ENCODE measurements around the gene ERCC3. TPM values are rescaled to one million over a fixed set of nuclear protein-coding genes. Genes with fewer than 3 reads are reported as not detected.

The ERCC3 gene
- polyA plus RNA-seq (2012; rRNA removed): 84.8 and 101 TPM in 2 replicates
- 56.6 and 61.8 TPM in 2 replicates for polyA plus RNA-seq (2012; cell fraction: cytosol; rRNA removed)
- 320 and 338 TPM in 2 replicates for polyA plus RNA-seq (2012; cell fraction: nucleus; rRNA removed)

DNA sequence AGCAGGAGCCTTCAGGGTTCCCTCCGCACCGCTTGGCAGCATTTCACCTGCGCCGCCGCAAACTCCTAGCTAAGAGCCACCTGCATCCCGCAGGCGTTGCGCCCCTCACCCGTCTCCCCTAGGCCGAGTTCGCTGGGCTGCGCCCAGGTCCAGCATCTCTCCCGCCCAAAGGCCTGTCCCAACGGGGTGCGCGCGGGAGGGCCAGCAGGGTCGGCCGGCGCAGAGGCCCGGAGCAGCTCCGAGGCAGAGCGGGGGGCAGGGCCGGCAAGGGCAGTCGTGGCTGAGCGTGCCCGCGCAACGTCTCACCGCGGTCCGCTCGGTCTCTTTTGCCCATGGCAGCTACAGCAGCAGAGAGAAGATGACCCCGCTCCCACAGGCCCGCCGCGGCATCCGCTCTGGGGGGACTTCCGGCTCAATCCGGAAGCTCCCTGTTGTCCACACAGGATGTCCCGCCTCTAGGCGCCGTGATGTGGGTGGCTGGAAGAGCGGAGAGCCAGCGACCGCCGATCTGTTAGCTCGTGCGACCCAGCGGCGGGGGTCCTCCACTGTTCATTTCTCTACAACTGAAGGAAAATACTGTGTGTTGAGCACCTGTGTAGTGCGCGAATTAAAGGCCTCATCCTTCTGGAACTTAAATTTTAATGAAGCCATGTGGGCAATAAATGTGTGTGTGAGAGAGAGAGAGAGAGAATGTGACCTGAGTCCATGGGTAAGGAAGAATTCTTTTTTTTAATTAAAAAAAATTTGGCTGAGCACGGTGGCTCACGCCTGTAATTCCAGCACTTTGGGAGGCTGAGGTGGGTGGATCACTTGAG lies at the start of gene ERCC3:
Gene ERCC3, minus strand, starts transcription at position 397 of the 815 bp plus-strand sequence. Its CDS starts 63 bp downstream, at position 334.
- Histone ChIP-seq H3K4me2 (peak within 1 kb of the TSS; percentile 90), H3K9me3 (no peaks in the 10 kb centered on the region), H3K9me2 (no peaks in the 10 kb centered on the region), H3F3A (replicated peaks; ENCODE audit: insufficient read depth) (peaks cover 6% of the 10 kb centered on the region), H3K4me3 (ENCODE audit: low read depth in 2 of 2, low read length in 1 of 2) (peak within 1 kb of the TSS; percentile 93 to 98), H4K20me1 (ENCODE audit: insufficient read depth) (no peaks in the 10 kb centered on the region), H2AFZ (ENCODE audit: low read depth) (peak within 1 kb of the TSS; percentile 89), H3K27ac (ENCODE audit: low read depth in 2 of 2, low read length in 1 of 2) (peak within 1 kb of the TSS; percentile 65 to 77), H3K79me2 (ENCODE audit: insufficient read depth) (peaks cover 41% of the 10 kb centered on the region), H3K9ac (peak within 1 kb of the TSS; percentile 92), H3K36me3 (replicated peaks in 1 of 2; ENCODE audit: control insufficient read depth in 1 of 2, insufficient read depth in 2 of 2, low read length in 1 of 2) (peaks cover 32 to 39% of the 10 kb centered on the region in 2 experiments), H3K4me1 (ENCODE audit: control insufficient read depth in 1 of 2, insufficient read depth in 2 of 2, low read depth in 1 of 2, low read length in 1 of 2) (peaks cover 0 to 4% of the 10 kb centered on the region in 2 experiments; a peak in 1 of 4 replicates), H3K27me3 (ENCODE audit: insufficient read depth) (no peaks in the 10 kb centered on the region)
- peak; percentile 95 for DNase-seq
- under 1% methylated on average over 30 of the region's 55 CpGs for WGBS (ENCODE audit: low lambda C conversion rate)
- TF ChIP-seq ELF1 (IDR thresholded peaks at IDR 0.05) (peak; percentile 81), TAF1 (IDR thresholded peaks at IDR 0.05; ENCODE audit: borderline replicate concordance, low read depth, low read length) (peak; percentile 73; the same call in 1 of the 2 replicates), MXI1 (IDR thresholded peaks at IDR 0.05; ENCODE audit: low read depth, low read length) (peak; percentile 79; the same call in 1 of the 2 replicates), MAX (IDR thresholded peaks at IDR 0.05; ENCODE audit: low read depth) (peak; percentile 71), EZH2phosphoT487 (IDR thresholded peaks at IDR 0.05; ENCODE audit: borderline replicate concordance, low read depth) (no peak), EP300 (IDR thresholded peaks at IDR 0.05; ENCODE audit: borderline replicate concordance in 1 of 2, low read depth in 1 of 2, low read length in 1 of 2) (peak in 1 of 2 experiments; percentile 17; a peak in 1 of 4 replicates), CHD2 (IDR thresholded peaks at IDR 0.05; ENCODE audit: low read length, partially characterized antibody) (peak; percentile 38), GABPA (IDR thresholded peaks at IDR 0.05; ENCODE audit: low read depth) (peak; percentile 96), YY1 (IDR thresholded peaks at IDR 0.05; ENCODE audit: low read depth) (peak; percentile 16; the same call in 1 of the 2 replicates), RFX5 (IDR thresholded peaks at IDR 0.05; ENCODE audit: low read length) (no peak), SMC3 (IDR thresholded peaks at IDR 0.05; ENCODE audit: low read depth, low read length) (no peak), POLR2AphosphoS5 (IDR thresholded peaks at IDR 0.05; ENCODE audit: low read depth, low read length) (peak; percentile 95), FOSL2 (IDR thresholded peaks at IDR 0.05; ENCODE audit: borderline replicate concordance, low read depth) (no peak)
- TF ChIP-seq, protein P1, sequence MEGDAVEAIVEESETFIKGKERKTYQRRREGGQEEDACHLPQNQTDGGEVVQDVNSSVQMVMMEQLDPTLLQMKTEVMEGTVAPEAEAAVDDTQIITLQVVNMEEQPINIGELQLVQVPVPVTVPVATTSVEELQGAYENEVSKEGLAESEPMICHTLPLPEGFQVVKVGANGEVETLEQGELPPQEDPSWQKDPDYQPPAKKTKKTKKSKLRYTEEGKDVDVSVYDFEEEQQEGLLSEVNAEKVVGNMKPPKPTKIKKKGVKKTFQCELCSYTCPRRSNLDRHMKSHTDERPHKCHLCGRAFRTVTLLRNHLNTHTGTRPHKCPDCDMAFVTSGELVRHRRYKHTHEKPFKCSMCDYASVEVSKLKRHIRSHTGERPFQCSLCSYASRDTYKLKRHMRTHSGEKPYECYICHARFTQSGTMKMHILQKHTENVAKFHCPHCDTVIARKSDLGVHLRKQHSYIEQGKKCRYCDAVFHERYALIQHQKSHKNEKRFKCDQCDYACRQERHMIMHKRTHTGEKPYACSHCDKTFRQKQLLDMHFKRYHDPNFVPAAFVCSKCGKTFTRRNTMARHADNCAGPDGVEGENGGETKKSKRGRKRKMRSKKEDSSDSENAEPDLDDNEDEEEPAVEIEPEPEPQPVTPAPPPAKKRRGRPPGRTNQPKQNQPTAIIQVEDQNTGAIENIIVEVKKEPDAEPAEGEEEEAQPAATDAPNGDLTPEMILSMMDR (IDR thresholded peaks at IDR 0.05): no peak
- ChIA-PET POLR2A (interaction anchor here (0.6 to 1.9 kb wide), 9 partner anchors 13 to 240 kb away, joined by 3 to 7 read pairs (median 3); no protein-coding TSS in a partner anchor), CTCF (interaction anchor here (0.7 to 3.8 kb wide), 5 partner anchors 12 to 244 kb away, joined by 3 to 14 read pairs (median 4); no protein-coding TSS in a partner anchor)
